Testis (tissue), 3 donors: ENCODE results near the gene BCL2L11. TPM values are rescaled to one million over a fixed set of nuclear protein-coding genes. Genes with fewer than 3 reads are reported as not detected.

Experiments
- DNase-seq: peaks from one replicate; pipeline ENCODE4 v3.0.0-alpha.2; 2019
- H3K27ac ChIP-seq, 2 donors: fragments of 200-600 bp; sonication (generic); one replicate each; pipeline ENCODE4 v1.5.1; 2019
- H3K27me3 ChIP-seq: fragments of 200-600 bp; sonication (generic); one replicate; pipeline ENCODE4 v1.5.1; 2019
- H3K36me3 ChIP-seq: fragments of 200-600 bp; sonication (generic); one replicate; pipeline ENCODE4 v1.5.1; 2017; ENCODE audit warnings: low read depth; ENCODE audit errors: missing control alignments
- H3K4me1 ChIP-seq: fragments of 200-600 bp; sonication (generic); one replicate; pipeline ENCODE4 v1.5.1; 2019
- H3K4me3 ChIP-seq, 2 donors: fragments of 200-600 bp; sonication (generic); one replicate each; pipeline ENCODE4 v1.5.1; 2017 to 2019
- H3K9me3 ChIP-seq: fragments of 200-600 bp; sonication (generic); one replicate; pipeline ENCODE4 v1.5.1; 2017
- CTCF ChIP-seq, 3 experiments: fragments of 450-650 bp in 2 of 3; fragments of 200-600 bp in 1 of 3; sonication (generic) in 1 of 3; IDR thresholded peaks; one replicate each; pipeline ENCODE4 v1.5.1; 2016 to 2019; ENCODE audit warnings: antibody characterized with exemption in 3 of 3, mild to moderate bottlenecking in 2 of 3, moderate library complexity in 1 of 3
- POLR2A ChIP-seq: fragments of 450-650 bp; IDR thresholded peaks from one replicate; pipeline ENCODE4 v1.6.1; 2017; ENCODE audit warnings: antibody characterized with exemption, mild to moderate bottlenecking, moderate library complexity
- WGBS, 2 donors: methylation state at CpG; one replicate each; pipeline ENCODE4 v1.1.5; 2018; 5-methylcytosine and 5-hydroxymethylcytosine counted together
- intact Hi-C: fragments of 100-400 bp; cut with DNase I; formaldehyde crosslinking; loops from one replicate; pipeline ENCODE4 v1.15.1; 2023; ENCODE audit warnings: low total_unique reads
- polyA plus RNA-seq: library from polyadenylated mRNA; stranded (reverse); fragments of 350-450 nt; fragmentation: Illumina TruSeq; extraction: RNeasy Lipid Tissue Mini Kit (QIAGEN cat#74804); gene quantifications from one replicate; pipeline ENCODE4 v1.2.3, GENCODE V29; 2014; ENCODE audit warnings: low read depth, low replicate concordance; ENCODE audit not compliant: insufficient read depth
- total RNA-seq, 2 donors: library from RNA; depleted of rRNA; stranded (reverse); fragments of >200 nt; gene quantifications; one replicate each; pipeline ENCODE4 v1.2.3, GENCODE V29; 2016

BCL2L11 gene
- total and polyA plus RNA-seq, 3 donors from 2014 or later = 26.4 to 41.7 (median 29.3) TPM

- no peak for DNase-seq
- Histone ChIP-seq H3K9me3 (no peaks in the 10 kb centered on the region), H3K4me1 (no peaks in the 10 kb centered on the region), H3K27ac (no peak overlapping the region), H3K36me3 (no peaks in the 10 kb centered on the region), H3K27me3 (no peaks in the 10 kb centered on the region), H3K4me3 (no peak overlapping the region)
- no peak for TF ChIP-seq POLR2A
- no peak for TF ChIP-seq CTCF (IDR thresholded peaks at IDR 0.05)
- intact Hi-C loops = no loop called here
- WGBS, 2 donors = 93 to 97% methylated on average over 7 of the region's 7 CpGs
Observed at GRCh38 chr2:111145103-111145760, 24.5 kb downstream of the BCL2L11 start.

- intact Hi-C loops = no loop called here
- no peak for DNase-seq
- 97 to 99% methylated on average over 2 of the region's 2 CpGs for WGBS, 2 donors
- H3K27ac ChIP-seq = no peak overlapping the region
- no peaks in the 10 kb centered on the region for H3K36me3 ChIP-seq
- no peaks in the 10 kb centered on the region for H3K9me3 ChIP-seq
- H3K4me1 ChIP-seq = no peaks in the 10 kb centered on the region
- H3K4me3 ChIP-seq = no peak overlapping the region
- TF ChIP-seq POLR2A (no peak), CTCF (IDR thresholded peaks at IDR 0.05) (no peak)
- no peaks in the 10 kb centered on the region for H3K27me3 ChIP-seq
Observed at GRCh38 chr2:111145951-111146350, 25.2 kb downstream of the BCL2L11 start.

GRCh38 chr2:111148225-111148873 is 27.6 kb downstream of the BCL2L11 start:
- DNase-seq = no peak
- no peak overlapping the region for H3K4me3 ChIP-seq
- no peaks in the 10 kb centered on the region for H3K4me1 ChIP-seq
- TF ChIP-seq CTCF (IDR thresholded peaks at IDR 0.05) (no peak), POLR2A (no peak)
- H3K27me3 ChIP-seq = no peaks in the 10 kb centered on the region
- 87 to 92% methylated on average over 3 of the region's 3 CpGs for WGBS, 2 donors
- no peaks in the 10 kb centered on the region for H3K36me3 ChIP-seq
- H3K9me3 ChIP-seq = no peaks in the 10 kb centered on the region
- intact Hi-C loops = no loop called here
- H3K27ac ChIP-seq = no peak overlapping the region

- no peaks in the 10 kb centered on the region for H3K36me3 ChIP-seq
- intact Hi-C loops = no loop called here
- no peak overlapping the region for H3K27ac ChIP-seq
- no peak overlapping the region for H3K4me3 ChIP-seq
- DNase-seq = no peak
- TF ChIP-seq CTCF (IDR thresholded peaks at IDR 0.05) = no peak
- TF ChIP-seq POLR2A = no peak
- WGBS, 2 donors = 75 to 88% methylated on average over 8 of the region's 8 CpGs
- no peaks in the 10 kb centered on the region for H3K9me3 ChIP-seq
- H3K4me1 ChIP-seq = no peaks in the 10 kb centered on the region
- H3K27me3 ChIP-seq = no peaks in the 10 kb centered on the region
Observed at GRCh38 chr2:111148925-111149324, 28.2 kb downstream of the BCL2L11 start.
